Ascending aorta (tissue), 2 donors: ENCODE results near the gene DROSHA. TPM values are rescaled to one million over a fixed set of nuclear protein-coding genes. Genes with fewer than 3 reads are reported as not detected.
A peak's percentile ranks its signal among the peaks of the same experiment; 100 is the strongest.

Experiments
- DNase-seq, 2 donors: peaks; one replicate each; pipeline ENCODE4 v3.0.0-alpha.2; 2019; ENCODE audit warnings: low spot score in 2 of 2
- H3K27ac ChIP-seq, 2 donors: fragments of 200-600 bp; sonication (generic); one replicate each; pipeline ENCODE4 v1.5.1; 2016 to 2017; ENCODE audit warnings: mild to moderate bottlenecking in 1 of 2
- H3K27me3 ChIP-seq: fragments of 200-600 bp; sonication (generic); one replicate; pipeline ENCODE4 v1.5.1; 2017
- H3K36me3 ChIP-seq, 2 donors: fragments of 200-600 bp; sonication (generic); one replicate each; pipeline ENCODE4 v1.5.1; 2016
- H3K4me1 ChIP-seq, 2 donors: fragments of 200-600 bp; sonication (generic); one replicate each; pipeline ENCODE4 v1.5.1; 2016 to 2017; ENCODE audit warnings: mild to moderate bottlenecking in 1 of 2
- H3K4me3 ChIP-seq, 2 donors: fragments of 200-600 bp; sonication (generic); one replicate each; pipeline ENCODE4 v1.5.1; 2016 to 2017; ENCODE audit warnings: mild to moderate bottlenecking in 1 of 2
- H3K9me3 ChIP-seq, 2 donors: fragments of 200-600 bp; sonication (generic); one replicate each; pipeline ENCODE4 v1.5.1; 2016
- intact Hi-C: fragments of 100-400 bp; cut with DNase I; formaldehyde crosslinking; loops from one replicate; pipeline ENCODE4 v1.15.1; 2023
- total RNA-seq: library from RNA; depleted of rRNA; stranded (reverse); fragments of >200 nt; gene quantifications from one replicate; pipeline ENCODE4 v1.1.0, GENCODE V29; 2016
- TF ChIP-seq, protein P1 (sequence below), 3 experiments: fragments of 200-600 bp in 2 of 3; fragments of 450-650 bp in 1 of 3; sonication (generic) in 2 of 3; IDR thresholded peaks; one replicate each; pipeline ENCODE4 v1.5.1; 2016 to 2019; ENCODE audit warnings: antibody characterized with exemption in 3 of 3, mild to moderate bottlenecking in 1 of 3, moderate library complexity in 1 of 3

DROSHA gene
- total RNA-seq, 1 donor from 2014 or later: 54.9 TPM

DNA sequence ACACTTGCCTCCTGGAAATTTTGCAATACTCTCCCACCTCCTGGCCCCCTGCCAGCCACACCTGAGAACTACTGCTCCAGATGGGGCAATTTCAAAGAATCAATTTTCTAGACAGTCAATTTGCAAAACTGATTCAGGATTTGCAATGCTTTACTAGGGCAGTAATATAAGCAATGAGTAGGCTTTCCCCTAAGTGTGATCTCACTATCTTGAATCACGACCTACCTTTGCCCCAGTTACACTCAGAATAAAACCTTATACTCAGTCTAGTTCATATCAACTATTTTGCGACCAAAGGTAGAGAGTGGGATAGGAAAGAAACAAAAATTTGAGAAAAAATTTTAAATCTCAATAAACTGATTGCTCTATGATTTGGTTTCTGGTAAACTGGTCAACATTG lies 54.4 kb downstream of the DROSHA start:
- intact Hi-C loops: no loop called here
- no peak overlapping the region for H3K27ac ChIP-seq
- H3K4me3 ChIP-seq: no peak overlapping the region
- H3K36me3 ChIP-seq: peaks cover 6 to 35% of the 10 kb centered on the region in 2 donors
- no peaks in the 10 kb centered on the region for H3K9me3 ChIP-seq
- H3K4me1 ChIP-seq: no peaks in the 10 kb centered on the region
- no peak for DNase-seq
- TF ChIP-seq, protein P1, sequence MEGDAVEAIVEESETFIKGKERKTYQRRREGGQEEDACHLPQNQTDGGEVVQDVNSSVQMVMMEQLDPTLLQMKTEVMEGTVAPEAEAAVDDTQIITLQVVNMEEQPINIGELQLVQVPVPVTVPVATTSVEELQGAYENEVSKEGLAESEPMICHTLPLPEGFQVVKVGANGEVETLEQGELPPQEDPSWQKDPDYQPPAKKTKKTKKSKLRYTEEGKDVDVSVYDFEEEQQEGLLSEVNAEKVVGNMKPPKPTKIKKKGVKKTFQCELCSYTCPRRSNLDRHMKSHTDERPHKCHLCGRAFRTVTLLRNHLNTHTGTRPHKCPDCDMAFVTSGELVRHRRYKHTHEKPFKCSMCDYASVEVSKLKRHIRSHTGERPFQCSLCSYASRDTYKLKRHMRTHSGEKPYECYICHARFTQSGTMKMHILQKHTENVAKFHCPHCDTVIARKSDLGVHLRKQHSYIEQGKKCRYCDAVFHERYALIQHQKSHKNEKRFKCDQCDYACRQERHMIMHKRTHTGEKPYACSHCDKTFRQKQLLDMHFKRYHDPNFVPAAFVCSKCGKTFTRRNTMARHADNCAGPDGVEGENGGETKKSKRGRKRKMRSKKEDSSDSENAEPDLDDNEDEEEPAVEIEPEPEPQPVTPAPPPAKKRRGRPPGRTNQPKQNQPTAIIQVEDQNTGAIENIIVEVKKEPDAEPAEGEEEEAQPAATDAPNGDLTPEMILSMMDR (IDR thresholded peaks at IDR 0.05): no peak
- no peaks in the 10 kb centered on the region for H3K27me3 ChIP-seq

DNA sequence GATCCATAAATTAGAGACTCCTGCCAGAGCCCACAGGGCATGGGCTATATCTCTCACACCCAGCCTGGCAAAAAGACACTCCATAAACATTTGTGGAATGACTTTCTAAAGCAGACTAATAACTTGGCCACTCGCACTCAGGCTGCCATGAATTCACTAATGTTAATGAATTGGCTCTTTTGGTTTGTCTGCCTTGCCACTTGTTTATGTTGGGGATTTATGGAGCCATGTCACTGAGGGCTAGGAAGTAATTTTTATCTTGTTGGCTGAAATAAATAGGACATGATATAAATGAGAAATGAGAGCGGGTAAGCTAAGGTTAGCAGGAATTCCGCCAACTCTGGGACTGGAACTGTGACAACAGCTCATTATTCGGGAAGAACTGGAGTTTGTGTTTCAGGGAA lies 55.2 kb downstream of the DROSHA start:
- no peak overlapping the region for H3K27ac ChIP-seq
- no peak for DNase-seq
- no peak overlapping the region for H3K4me3 ChIP-seq
- no peaks in the 10 kb centered on the region for H3K4me1 ChIP-seq
- intact Hi-C loops: no loop called here
- no peaks in the 10 kb centered on the region for H3K27me3 ChIP-seq
- peaks cover 6 to 32% of the 10 kb centered on the region in 2 donors for H3K36me3 ChIP-seq
- no peaks in the 10 kb centered on the region for H3K9me3 ChIP-seq
- TF ChIP-seq, protein P1 (IDR thresholded peaks at IDR 0.05): no peak

DNA sequence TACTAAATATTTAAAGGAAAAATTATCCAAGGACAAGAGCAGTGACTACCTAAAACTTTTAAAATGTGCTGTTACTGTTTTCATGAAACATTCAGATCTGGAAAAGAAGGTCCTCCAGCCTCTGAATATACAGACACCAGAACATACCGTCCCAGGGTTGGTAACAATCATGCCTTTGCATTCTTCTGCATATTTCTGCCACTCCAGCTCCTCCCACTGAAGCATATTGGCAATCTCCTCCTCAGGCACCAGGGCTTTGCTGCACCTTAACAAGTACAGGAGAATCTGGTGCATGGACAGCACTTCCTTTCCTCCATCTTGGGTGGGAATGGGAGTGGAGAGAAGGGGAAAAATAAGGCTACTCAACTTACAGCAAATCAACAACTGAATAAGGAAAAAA lies 60.0 kb downstream of the DROSHA start:
- TF ChIP-seq, protein P1 (IDR thresholded peaks at IDR 0.05): no peak
- Histone ChIP-seq H3K9me3 (no peaks in the 10 kb centered on the region), H3K4me3 (no peak overlapping the region), H3K4me1 (no peaks in the 10 kb centered on the region), H3K27me3 (no peaks in the 10 kb centered on the region), H3K27ac (no peak overlapping the region), H3K36me3 (peaks cover 8 to 41% of the 10 kb centered on the region in 2 donors)
- no peak for DNase-seq
- intact Hi-C loops: no loop called here

DNA sequence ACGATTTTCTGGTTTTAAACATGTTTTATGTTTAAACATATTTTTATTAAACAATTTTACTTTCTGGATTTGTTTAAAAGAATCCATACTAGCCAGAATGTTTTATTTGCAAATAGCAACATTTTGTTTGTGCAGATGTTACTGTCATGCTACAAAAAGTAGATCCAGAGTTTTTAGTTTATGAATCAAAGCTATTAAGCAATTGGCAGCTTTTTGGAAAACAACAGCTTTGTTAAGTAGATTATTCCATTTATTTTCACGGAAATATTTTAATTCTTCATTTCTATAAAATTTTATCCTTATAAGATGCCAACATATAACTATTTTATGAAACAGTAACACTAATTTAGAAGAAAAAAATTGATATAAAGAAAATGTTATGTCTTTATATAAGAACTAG lies 60.9 kb downstream of the DROSHA start:
- DNase-seq: no peak
- peaks cover 7 to 50% of the 10 kb centered on the region in 2 donors for H3K36me3 ChIP-seq
- no peaks in the 10 kb centered on the region for H3K9me3 ChIP-seq
- intact Hi-C loops: no loop called here
- H3K4me3 ChIP-seq: no peak overlapping the region
- no peaks in the 10 kb centered on the region for H3K27me3 ChIP-seq
- H3K27ac ChIP-seq: no peak overlapping the region
- TF ChIP-seq, protein P1 (IDR thresholded peaks at IDR 0.05): no peak
- H3K4me1 ChIP-seq: no peaks in the 10 kb centered on the region

DNA sequence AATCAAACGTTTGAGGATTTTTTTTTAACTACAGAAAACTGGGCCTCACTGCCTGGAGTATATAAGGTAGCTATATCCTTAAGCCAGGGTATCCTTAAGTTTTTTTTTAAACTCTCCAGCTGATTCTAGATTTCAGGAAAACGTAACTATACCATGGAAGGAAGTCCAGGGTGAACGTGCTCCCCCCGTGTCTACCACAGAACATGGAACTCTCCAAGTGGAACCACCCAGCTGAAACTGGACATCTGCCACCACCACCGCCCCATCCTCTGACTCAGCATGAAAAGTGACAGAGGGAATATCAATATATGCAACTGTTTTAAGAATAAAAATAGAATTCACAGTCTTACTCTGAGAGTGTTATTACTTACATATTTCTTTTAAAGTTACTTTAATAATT lies 61.3 kb downstream of the DROSHA start:
- Histone ChIP-seq H3K9me3 (no peaks in the 10 kb centered on the region), H3K27me3 (no peaks in the 10 kb centered on the region), H3K4me1 (no peaks in the 10 kb centered on the region), H3K4me3 (no peak overlapping the region), H3K36me3 (peaks cover 5 to 51% of the 10 kb centered on the region in 2 donors), H3K27ac (no peak overlapping the region)
- peak in 1 of 2 donors; percentile 66 for DNase-seq
- intact Hi-C loops: no loop called here
- TF ChIP-seq, protein P1 (IDR thresholded peaks at IDR 0.05): no peak

DNA sequence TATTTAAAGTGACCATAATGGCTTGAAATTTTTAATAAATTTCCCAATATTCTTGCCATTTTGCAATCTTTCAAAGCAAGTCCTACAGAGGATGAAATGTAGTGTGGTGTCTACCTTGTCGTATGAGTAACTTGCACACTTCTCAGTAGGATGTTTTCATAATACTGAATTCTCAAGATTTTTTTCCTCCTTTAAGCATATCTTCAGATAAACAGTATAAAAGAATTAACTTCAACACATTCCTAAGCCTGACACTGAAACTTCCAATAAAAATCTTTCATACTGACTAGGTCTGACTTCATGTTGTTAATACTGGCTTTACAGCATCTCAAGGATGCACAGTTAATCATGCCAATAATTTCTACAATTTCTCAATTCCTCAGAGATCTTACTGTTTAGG lies 62.0 kb downstream of the DROSHA start:
- H3K4me1 ChIP-seq: no peaks in the 10 kb centered on the region
- no peak for DNase-seq
- TF ChIP-seq, protein P1 (IDR thresholded peaks at IDR 0.05): no peak
- no peaks in the 10 kb centered on the region for H3K9me3 ChIP-seq
- H3K4me3 ChIP-seq: no peak overlapping the region
- no peak overlapping the region for H3K27ac ChIP-seq
- H3K36me3 ChIP-seq: peaks cover 12 to 51% of the 10 kb centered on the region in 2 donors
- intact Hi-C loops: no loop called here
- H3K27me3 ChIP-seq: no peaks in the 10 kb centered on the region
